Sigmoid colon (tissue), 4 donors: ENCODE data around the gene FUT8.

Experiments
- EP300 ChIP-seq, 4 donors: sonication (generic); formaldehyde crosslinking; IDR thresholded peaks; one replicate each; pipeline ENCODE4 v1.6.1; 2017; ENCODE audit warnings: antibody characterized with exemption in 4 of 4
- POLR2A ChIP-seq, 2 donors: fragments of 450-650 bp; IDR thresholded peaks; one replicate each; pipeline ENCODE4 v1.6.1; 2016; ENCODE audit warnings: antibody characterized with exemption in 2 of 2, mild to moderate bottlenecking in 2 of 2, moderate library complexity in 2 of 2
- POLR2AphosphoS5 ChIP-seq, 4 donors: sonication (generic); formaldehyde crosslinking; IDR thresholded peaks; one replicate each; pipeline ENCODE4 v1.6.1; 2017; ENCODE audit warnings: antibody characterized with exemption in 4 of 4
- TF ChIP-seq, protein P1 (sequence below), 4 experiments: fragments of 450-650 bp in 3 of 4; fragments of 200-600 bp in 1 of 4; IDR thresholded peaks; one replicate each; pipeline ENCODE4 v1.5.1; 2016 to 2019; ENCODE audit warnings: antibody characterized with exemption in 4 of 4, mild to moderate bottlenecking in 3 of 4, moderate library complexity in 2 of 4

DNA sequence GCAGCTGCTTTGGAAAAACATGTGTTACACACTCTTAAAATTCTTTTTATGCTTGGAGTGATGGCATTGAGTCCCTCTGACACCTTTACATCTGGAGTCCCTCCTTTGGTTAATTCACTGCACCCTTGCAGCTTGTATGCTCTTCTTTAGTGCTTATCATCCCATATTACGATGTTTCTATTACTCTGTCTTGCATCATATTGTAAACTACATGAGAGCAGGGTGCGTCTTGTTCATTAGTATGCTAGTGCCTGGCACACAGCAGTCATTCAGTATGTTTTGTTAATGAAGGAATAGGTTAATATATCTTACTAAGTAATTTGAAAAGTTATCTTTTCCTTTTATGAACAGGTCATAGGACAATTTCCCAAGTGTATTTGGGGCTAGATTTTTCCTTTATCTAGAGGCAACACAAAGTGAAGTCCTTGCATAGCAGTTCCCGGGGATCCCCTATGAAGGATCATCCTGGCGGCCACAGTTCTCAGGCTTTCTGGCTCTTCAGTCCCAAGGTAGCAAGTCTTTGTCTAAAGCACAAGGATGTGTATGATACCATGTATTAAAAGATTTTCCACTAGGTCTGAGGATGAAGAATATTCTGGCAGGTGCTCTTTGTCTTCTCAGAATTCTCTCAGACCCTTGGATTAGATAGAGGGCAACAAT, 363.8 kb downstream of the FUT8 start:
- TF ChIP-seq POLR2A (IDR thresholded peaks at IDR 0.05), result no peak
- TF ChIP-seq, protein P1, sequence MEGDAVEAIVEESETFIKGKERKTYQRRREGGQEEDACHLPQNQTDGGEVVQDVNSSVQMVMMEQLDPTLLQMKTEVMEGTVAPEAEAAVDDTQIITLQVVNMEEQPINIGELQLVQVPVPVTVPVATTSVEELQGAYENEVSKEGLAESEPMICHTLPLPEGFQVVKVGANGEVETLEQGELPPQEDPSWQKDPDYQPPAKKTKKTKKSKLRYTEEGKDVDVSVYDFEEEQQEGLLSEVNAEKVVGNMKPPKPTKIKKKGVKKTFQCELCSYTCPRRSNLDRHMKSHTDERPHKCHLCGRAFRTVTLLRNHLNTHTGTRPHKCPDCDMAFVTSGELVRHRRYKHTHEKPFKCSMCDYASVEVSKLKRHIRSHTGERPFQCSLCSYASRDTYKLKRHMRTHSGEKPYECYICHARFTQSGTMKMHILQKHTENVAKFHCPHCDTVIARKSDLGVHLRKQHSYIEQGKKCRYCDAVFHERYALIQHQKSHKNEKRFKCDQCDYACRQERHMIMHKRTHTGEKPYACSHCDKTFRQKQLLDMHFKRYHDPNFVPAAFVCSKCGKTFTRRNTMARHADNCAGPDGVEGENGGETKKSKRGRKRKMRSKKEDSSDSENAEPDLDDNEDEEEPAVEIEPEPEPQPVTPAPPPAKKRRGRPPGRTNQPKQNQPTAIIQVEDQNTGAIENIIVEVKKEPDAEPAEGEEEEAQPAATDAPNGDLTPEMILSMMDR (IDR thresholded peaks at IDR 0.05), result no peak
- no peak for TF ChIP-seq POLR2AphosphoS5 (IDR thresholded peaks at IDR 0.05)
- TF ChIP-seq EP300 (IDR thresholded peaks at IDR 0.05), result no peak
